Activated CD8-positive, alpha-beta memory T cell treated with anti-CD3 and anti-CD28 coated beads for 36 hours (primary cell): Measurements from ENCODE around the gene STK35. TPM values are rescaled to one million over a fixed set of nuclear protein-coding genes. Genes with fewer than 3 reads are reported as not detected.

ENCODE experiments used
- CTCF ChIA-PET: fragments of 350-600 bp; sonication (Branson Sonifier 250); formaldehyde crosslinking; loops from one replicate; lab custom pipeline; 2021; ENCODE audit warnings: antibody characterized with exemption; lab: Charles Lee
- POLR2A ChIA-PET: fragments of 350-600 bp; sonication (Branson Sonifier 250); formaldehyde crosslinking; loops from one replicate; lab custom pipeline; 2021; ENCODE audit warnings: antibody characterized with exemption; lab: Charles Lee
- total RNA-seq, 2 experiments: library from RNA; stranded (reverse); gene quantifications; one replicate each; pipeline ENCODE4 v1.2.3, GENCODE V29; 2021

STK35 gene
- total RNA-seq, 2 experiments from 2014 or later: 20.4 to 20.7 TPM

- ChIA-PET CTCF (no interaction called here), POLR2A (no interaction called here)
Measured at GRCh38 chr20:2146080-2146867, 44.6 kb downstream of the STK35 start.

- POLR2A ChIA-PET: interaction anchor here (0.6 kb wide), 1 partner anchor 93 kb away, joined by 5 read pairs; no protein-coding TSS in a partner anchor
- CTCF ChIA-PET: interaction anchor here (1.4 kb wide), 1 partner anchor 23 kb away, joined by 3 read pairs; no protein-coding TSS in a partner anchor
Measured at GRCh38 chr20:2149507-2149906, 47.9 kb downstream of the STK35 start.

GRCh38 chr20:2150660-2151059 lies 49.0 kb downstream of the STK35 start:
- ChIA-PET CTCF (no interaction called here), POLR2A (no interaction called here)

GRCh38 chr20:2151858-2152281 lies 50.2 kb downstream of the STK35 start:
- ChIA-PET POLR2A (no interaction called here), CTCF (no interaction called here)

GRCh38 chr20:2152317-2152716 lies 50.7 kb downstream of the STK35 start:
- ChIA-PET CTCF (no interaction called here), POLR2A (no interaction called here)

- POLR2A ChIA-PET: no interaction called here
- CTCF ChIA-PET: no interaction called here
Measured at GRCh38 chr20:2153326-2153725, 51.7 kb downstream of the STK35 start.

GRCh38 chr20:2156224-2156623 lies 54.6 kb downstream of the STK35 start:
- ChIA-PET CTCF (no interaction called here), POLR2A (no interaction called here)

GRCh38 chr20:2156666-2157624 lies 55.3 kb downstream of the STK35 start:
- ChIA-PET POLR2A (no interaction called here), CTCF (no interaction called here)

- POLR2A ChIA-PET: no interaction called here
- CTCF ChIA-PET: no interaction called here
Measured at GRCh38 chr20:2162125-2162822, 60.6 kb downstream of the STK35 start.

- CTCF ChIA-PET: no interaction called here
- POLR2A ChIA-PET: no interaction called here
Measured at GRCh38 chr20:2162823-2163166, 61.2 kb downstream of the STK35 start.

GRCh38 chr20:2163312-2163711 lies 61.7 kb downstream of the STK35 start:
- CTCF ChIA-PET: interaction anchor here (1.0 kb wide), 1 partner anchor 9 kb away, joined by 3 read pairs; no protein-coding TSS in a partner anchor
- POLR2A ChIA-PET: no interaction called here

- POLR2A ChIA-PET: no interaction called here
- CTCF ChIA-PET: interaction anchor here (0.7 to 1.0 kb wide), 2 partner anchors 9 to 32 kb away, joined by 3 read pairs; no protein-coding TSS in a partner anchor
Measured at GRCh38 chr20:2163757-2164156, 62.1 kb downstream of the STK35 start.

- ChIA-PET POLR2A (no interaction called here), CTCF (interaction anchor here (0.7 kb wide), 1 partner anchor 33 kb away, joined by 3 read pairs; no protein-coding TSS in a partner anchor)
Measured at GRCh38 chr20:2164421-2164820, 62.8 kb downstream of the STK35 start.

GRCh38 chr20:2164966-2165365 lies 63.3 kb downstream of the STK35 start:
- ChIA-PET POLR2A (no interaction called here), CTCF (no interaction called here)

- POLR2A ChIA-PET: no interaction called here
- CTCF ChIA-PET: no interaction called here
Measured at GRCh38 chr20:2165871-2166270, 64.2 kb downstream of the STK35 start.

- CTCF ChIA-PET: no interaction called here
- POLR2A ChIA-PET: no interaction called here
Measured at GRCh38 chr20:2167112-2167511, 65.5 kb downstream of the STK35 start.

GRCh38 chr20:2168946-2169345 lies 67.3 kb downstream of the STK35 start:
- POLR2A ChIA-PET: no interaction called here

GRCh38 chr20:2169456-2170088 lies 67.9 kb downstream of the STK35 start:
- ChIA-PET POLR2A (no interaction called here), CTCF (interaction anchor here (0.8 kb wide), 1 partner anchor 28 kb away, joined by 3 read pairs; no protein-coding TSS in a partner anchor)

More at GRCh38 chr20:2168946-2169345, 67.3 kb downstream of the STK35 start:
- CTCF ChIA-PET: interaction anchor here (0.6 to 0.8 kb wide), 2 partner anchors 27 to 289 kb away, joined by 3 to 4 read pairs; no protein-coding TSS in a partner anchor

- CTCF ChIA-PET: no interaction called here
- POLR2A ChIA-PET: no interaction called here
Measured at GRCh38 chr20:2170404-2170803, 68.8 kb downstream of the STK35 start.
